Measurements from ENCODE around the gene CHRNG.

CHRNG gene

GRCh38 chr2:232539298-232540231 is at the start of gene CHRNG:
TSS of gene CHRNG (plus strand) at chr2:232539692. CDS start at chr2:232539748, 56 bp downstream.
- no peak within 1 kb of the TSS for H3K27ac ChIP-seq
- TF ChIP-seq ZFX (IDR thresholded peaks at IDR 0.05; ENCODE audit: borderline replicate concordance) (no peak), CTCF (IDR thresholded peaks at IDR 0.05) (no peak)

GRCh38 chr2:232490221-232491138 is 49.0 kb upstream of the CHRNG start:
- no peak for TF ChIP-seq CTCF (IDR thresholded peaks at IDR 0.05)
- no peak for TF ChIP-seq ZFX (IDR thresholded peaks at IDR 0.05; ENCODE audit: borderline replicate concordance)
- H3K27ac ChIP-seq: no peak overlapping the region

- H3K27ac ChIP-seq: no peak overlapping the region
- no peak for TF ChIP-seq ZFX (IDR thresholded peaks at IDR 0.05; ENCODE audit: borderline replicate concordance)
- no peak for TF ChIP-seq CTCF (IDR thresholded peaks at IDR 0.05)
These were observed 48.2 kb upstream of the CHRNG start for GRCh38 chr2:232491139-232491780.

- no peak overlapping the region for H3K27ac ChIP-seq
- TF ChIP-seq CTCF (IDR thresholded peaks at IDR 0.05) (no peak), ZFX (IDR thresholded peaks at IDR 0.05; ENCODE audit: borderline replicate concordance) (no peak)
These were observed 47.1 kb upstream of the CHRNG start for GRCh38 chr2:232492236-232492848.

GRCh38 chr2:232492963-232493700 is 46.4 kb upstream of the CHRNG start:
- no peak overlapping the region for H3K27ac ChIP-seq
- TF ChIP-seq CTCF (IDR thresholded peaks at IDR 0.05) (no peak), ZFX (IDR thresholded peaks at IDR 0.05; ENCODE audit: borderline replicate concordance) (no peak)
